ENCODE data around the gene SIAE.

Gene SIAE

GRCh38 chr11:124667601-124668000 lies 5.9 kb downstream of the SIAE start:
- DNase-seq (ENCODE audit: low read depth in 2 of 2, low spot score in 1 of 2), result no peak

GRCh38 chr11:124663861-124664260 lies 9.7 kb downstream of the SIAE start:
- DNase-seq (ENCODE audit: low read depth in 2 of 2, low spot score in 1 of 2), result no peak

GRCh38 chr11:124662106-124662505 lies 11.4 kb downstream of the SIAE start:
- no peak for DNase-seq (ENCODE audit: low read depth in 2 of 2, low spot score in 1 of 2)

GRCh38 chr11:124661553-124661952 lies 12.0 kb downstream of the SIAE start:
- no peak for DNase-seq (ENCODE audit: low read depth in 2 of 2, low spot score in 1 of 2)

GRCh38 chr11:124658986-124659385 lies 14.6 kb downstream of the SIAE start:
- DNase-seq (ENCODE audit: low read depth in 2 of 2, low spot score in 1 of 2), result no peak

GRCh38 chr11:124658501-124658900 lies 15.0 kb downstream of the SIAE start:
- no peak for DNase-seq (ENCODE audit: low read depth in 2 of 2, low spot score in 1 of 2)

GRCh38 chr11:124657904-124658303 lies 15.6 kb downstream of the SIAE start:
- no peak for DNase-seq (ENCODE audit: low read depth in 2 of 2, low spot score in 1 of 2)

- DNase-seq (ENCODE audit: low read depth in 2 of 2, low spot score in 1 of 2), result no peak
Observed at GRCh38 chr11:124656774-124657630, 16.5 kb downstream of the SIAE start.

GRCh38 chr11:124648610-124649009 lies 24.9 kb downstream of the SIAE start:
- DNase-seq (ENCODE audit: low read depth in 2 of 2, low spot score in 1 of 2), result no peak

GRCh38 chr11:124646148-124646547 lies 27.4 kb downstream of the SIAE start:
- DNase-seq (ENCODE audit: low read depth in 2 of 2, low spot score in 1 of 2), result no peak

- no peak for DNase-seq (ENCODE audit: low read depth in 2 of 2, low spot score in 1 of 2)
Observed at GRCh38 chr11:124644426-124645280, 28.9 kb downstream of the SIAE start.

- DNase-seq (ENCODE audit: low read depth in 2 of 2, low spot score in 1 of 2), result no peak
Observed at GRCh38 chr11:124643605-124644425, 29.7 kb downstream of the SIAE start.

- no peak for DNase-seq (ENCODE audit: low read depth in 2 of 2, low spot score in 1 of 2)
Observed at GRCh38 chr11:124643042-124643604, 30.4 kb downstream of the SIAE start.

- no peak for DNase-seq (ENCODE audit: low read depth in 2 of 2, low spot score in 1 of 2)
Observed at GRCh38 chr11:124642628-124643027, 30.9 kb downstream of the SIAE start.

- no peak for DNase-seq (ENCODE audit: low read depth in 2 of 2, low spot score in 1 of 2)
Observed at GRCh38 chr11:124640666-124641065, 32.9 kb downstream of the SIAE start.

- no peak for DNase-seq (ENCODE audit: low read depth in 2 of 2, low spot score in 1 of 2)
Observed at GRCh38 chr11:124639186-124639585, 34.4 kb downstream of the SIAE start.

- no peak for DNase-seq (ENCODE audit: low read depth in 2 of 2, low spot score in 1 of 2)
Observed at GRCh38 chr11:124638500-124638899, 35.0 kb downstream of the SIAE start.

GRCh38 chr11:124635932-124636331 lies 37.6 kb downstream of the SIAE start:
- DNase-seq (ENCODE audit: low read depth in 2 of 2, low spot score in 1 of 2), result no peak

- DNase-seq (ENCODE audit: low read depth in 2 of 2, low spot score in 1 of 2), result no peak
Observed at GRCh38 chr11:124633355-124633754, 40.2 kb downstream of the SIAE start.

- no peak for DNase-seq (ENCODE audit: low read depth in 2 of 2, low spot score in 1 of 2)
Observed at GRCh38 chr11:124629961-124630360, 43.6 kb downstream of the SIAE start.

- DNase-seq (ENCODE audit: low read depth in 2 of 2, low spot score in 1 of 2), result no peak
Observed at GRCh38 chr11:124627546-124627945, 46.0 kb downstream of the SIAE start.
